Parathyroid adenoma (tissue), 2 donors: ENCODE data around the gene OSTC.

Experiments
- H2AFZ ChIP-seq: fragments of 300-600 bp; sonication (generic); one replicate; pipeline ENCODE4 v1.7.0; 2017; ENCODE audit warnings: antibody characterized with exemption, mild to moderate bottlenecking
- H3K27ac ChIP-seq: fragments of 300-600 bp; sonication (generic); one replicate; pipeline ENCODE4 v1.7.0; 2017
- H3K27me3 ChIP-seq: fragments of 300-600 bp; sonication (generic); one replicate; pipeline ENCODE4 v1.7.0; 2017; ENCODE audit warnings: low read length; ENCODE audit not compliant: control insufficient read depth, insufficient read depth
- H3K36me3 ChIP-seq: fragments of 300-600 bp; sonication (generic); one replicate; pipeline ENCODE4 v1.7.0; 2017; ENCODE audit warnings: low read length; ENCODE audit not compliant: control insufficient read depth, insufficient read depth
- H3K4me1 ChIP-seq: fragments of 300-600 bp; sonication (generic); one replicate; pipeline ENCODE4 v1.7.0; 2017; ENCODE audit warnings: control low read depth
- H3K4me2 ChIP-seq: fragments of 300-600 bp; sonication (generic); one replicate; pipeline ENCODE4 v1.7.0; 2017; ENCODE audit warnings: low read length
- H3K4me3 ChIP-seq: fragments of 300-600 bp; sonication (generic); one replicate; pipeline ENCODE4 v1.7.0; 2017; ENCODE audit warnings: low read depth, low read length
- H3K79me2 ChIP-seq: fragments of 300-600 bp; sonication (generic); one replicate; pipeline ENCODE4 v1.7.0; 2017; ENCODE audit warnings: control low read depth
- H3K9ac ChIP-seq: fragments of 300-600 bp; sonication (generic); one replicate; pipeline ENCODE4 v1.7.0; 2017; ENCODE audit warnings: mild to moderate bottlenecking
- H3K9me3 ChIP-seq: fragments of 300-600 bp; sonication (generic); one replicate; pipeline ENCODE4 v1.7.0; 2017; ENCODE audit warnings: low read length; ENCODE audit not compliant: control insufficient read depth
- CTCF ChIP-seq: fragments of 300-600 bp; sonication (generic); IDR thresholded peaks from one replicate; pipeline ENCODE4 v1.7.0; 2017; ENCODE audit warnings: antibody characterized with exemption, mild to moderate bottlenecking
- donor health status: primary hyperparathyroidism.

The OSTC gene

GRCh38 chr4:108685036-108685686 is 34.8 kb downstream of the OSTC start:
- Histone ChIP-seq H3K4me3 (no peak overlapping the region), H3K9me3 (no peaks in the 10 kb centered on the region), H2AFZ (no peak overlapping the region), H3K79me2 (no peaks in the 10 kb centered on the region), H3K27ac (no peak overlapping the region), H3K4me2 (no peak overlapping the region), H3K36me3 (no peaks in the 10 kb centered on the region), H3K4me1 (no peaks in the 10 kb centered on the region), H3K27me3 (no peaks in the 10 kb centered on the region), H3K9ac (no peak overlapping the region)
- no peak for TF ChIP-seq CTCF

GRCh38 chr4:108690738-108691137 is 40.3 kb downstream of the OSTC start:
- Histone ChIP-seq H3K4me1 (no peaks in the 10 kb centered on the region), H3K4me3 (no peak overlapping the region), H3K9me3 (no peaks in the 10 kb centered on the region), H3K27me3 (no peaks in the 10 kb centered on the region), H3K9ac (no peak overlapping the region), H3K79me2 (no peaks in the 10 kb centered on the region), H3K36me3 (no peaks in the 10 kb centered on the region), H2AFZ (no peak overlapping the region), H3K27ac (no peak overlapping the region), H3K4me2 (no peak overlapping the region)
- TF ChIP-seq CTCF, result no peak

- Histone ChIP-seq H3K9me3 (no peaks in the 10 kb centered on the region), H3K36me3 (no peaks in the 10 kb centered on the region), H3K4me1 (no peaks in the 10 kb centered on the region), H3K4me2 (no peak overlapping the region), H3K9ac (no peak overlapping the region), H2AFZ (no peak overlapping the region), H3K27me3 (no peaks in the 10 kb centered on the region), H3K27ac (no peak overlapping the region), H3K79me2 (no peaks in the 10 kb centered on the region), H3K4me3 (no peak overlapping the region)
- no peak for TF ChIP-seq CTCF
These were observed 42.8 kb downstream of the OSTC start for GRCh38 chr4:108693211-108693610.

- TF ChIP-seq CTCF, result no peak
- Histone ChIP-seq H3K4me2 (no peak overlapping the region), H3K4me1 (no peaks in the 10 kb centered on the region), H3K9me3 (no peaks in the 10 kb centered on the region), H3K27ac (no peak overlapping the region), H3K4me3 (no peak overlapping the region), H2AFZ (no peak overlapping the region), H3K36me3 (no peaks in the 10 kb centered on the region), H3K9ac (no peak overlapping the region), H3K27me3 (no peaks in the 10 kb centered on the region), H3K79me2 (no peaks in the 10 kb centered on the region)
These were observed 43.4 kb downstream of the OSTC start for GRCh38 chr4:108693819-108694218.

GRCh38 chr4:108694423-108694822 is 44.0 kb downstream of the OSTC start:
- no peak for TF ChIP-seq CTCF
- Histone ChIP-seq H3K4me3 (no peak overlapping the region), H3K4me2 (no peak overlapping the region), H3K36me3 (no peaks in the 10 kb centered on the region), H2AFZ (no peak overlapping the region), H3K4me1 (no peaks in the 10 kb centered on the region), H3K27me3 (no peaks in the 10 kb centered on the region), H3K9ac (no peak overlapping the region), H3K79me2 (no peaks in the 10 kb centered on the region), H3K9me3 (no peaks in the 10 kb centered on the region), H3K27ac (no peak overlapping the region)
